Activated CD4-positive, alpha-beta T cell treated with anti-CD3 and anti-CD28 coated beads, Interleukin-2, amount 10 ng/mL, durations not matched to agents 24 days and 14 days (primary cell): ENCODE data around the gene PACC1. TPM values are rescaled to one million over a fixed set of nuclear protein-coding genes. Genes with fewer than 3 reads are reported as not detected.
"Not testable (repeated sequence)": the region's sequence is repeated elsewhere in the genome, so short reads cannot be mapped to it uniquely, and the experiment has no call there.

Experiments
- DNase-seq: peaks from one replicate; pipeline ENCODE4 v3.0.0; 2022
- H3K27ac Mint-ChIP-seq: one replicate; pipeline ENCODE4 v1.8.0; 2022; ENCODE audit warnings: mild to moderate bottlenecking, mixed read lengths
- H3K27me3 Mint-ChIP-seq: one replicate; pipeline ENCODE4 v1.8.0; 2022; ENCODE audit warnings: mixed read lengths
- H3K36me3 Mint-ChIP-seq: one replicate; pipeline ENCODE4 v1.8.0; 2022; ENCODE audit warnings: low read depth, mild to moderate bottlenecking, mixed read lengths
- H3K4me1 Mint-ChIP-seq: one replicate; pipeline ENCODE4 v1.8.0; 2021; ENCODE audit warnings: mixed read lengths
- H3K4me3 Mint-ChIP-seq: one replicate; pipeline ENCODE4 v1.8.0; 2022; ENCODE audit warnings: mild to moderate bottlenecking, moderate library complexity, mixed read lengths
- H3K9me3 Mint-ChIP-seq: one replicate; pipeline ENCODE4 v1.8.0; 2021; ENCODE audit warnings: mixed read lengths
- intact Hi-C: fragments of 100-400 bp; cut with micrococcal nuclease; formaldehyde crosslinking; loops from one replicate; pipeline ENCODE4 v1.15.1; 2023
- total RNA-seq: library from RNA; stranded (reverse); gene quantifications from 2 replicates; pipeline ENCODE4 v1.2.3, GENCODE V29; 2022

Gene PACC1
- total RNA-seq, 1 donor from 2014 or later: 19.4 TPM

DNA sequence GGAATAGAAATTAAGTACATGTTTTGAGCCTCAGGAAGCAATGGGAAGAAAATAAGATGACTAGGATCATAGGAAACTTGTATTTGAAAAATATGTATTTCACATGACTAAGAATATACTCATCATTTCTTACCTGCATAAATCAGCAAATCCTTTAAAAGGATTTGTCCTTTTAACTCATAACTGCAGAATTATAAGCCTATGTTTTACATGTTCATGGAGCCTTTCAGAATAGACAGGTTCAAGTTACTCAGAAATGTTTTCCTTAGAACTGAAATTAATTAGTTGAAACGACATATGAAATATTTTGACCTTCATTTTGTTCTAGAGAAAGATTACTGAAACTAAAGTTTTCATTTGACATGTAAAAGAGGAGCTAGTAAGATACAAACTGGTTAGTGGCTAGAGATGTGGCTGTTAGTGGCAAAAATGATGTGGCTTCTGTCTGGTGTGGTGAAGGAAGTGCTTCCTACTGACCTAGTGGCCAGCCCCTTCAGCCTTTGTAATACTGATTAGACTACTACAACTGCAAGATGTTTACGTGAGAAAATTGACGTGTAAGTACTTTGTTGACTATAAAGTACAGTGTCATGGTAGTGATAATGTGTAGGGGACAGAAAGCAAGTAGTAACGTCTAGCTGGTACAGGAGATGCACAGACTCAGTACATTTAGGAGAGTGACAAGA, 54.7 kb downstream of the PACC1 start:
- Mint-ChIP-seq H3K36me3 (peaks cover 34% of the 10 kb centered on the region), H3K9me3 (no peaks in the 10 kb centered on the region), H3K27me3 (no peaks in the 10 kb centered on the region), H3K4me1 (peaks cover 7% of the 10 kb centered on the region), H3K4me3 (no peak overlapping the region), H3K27ac (peak overlapping the region; percentile 46)
- intact Hi-C loops: no loop called here
- DNase-seq: no peak

DNA sequence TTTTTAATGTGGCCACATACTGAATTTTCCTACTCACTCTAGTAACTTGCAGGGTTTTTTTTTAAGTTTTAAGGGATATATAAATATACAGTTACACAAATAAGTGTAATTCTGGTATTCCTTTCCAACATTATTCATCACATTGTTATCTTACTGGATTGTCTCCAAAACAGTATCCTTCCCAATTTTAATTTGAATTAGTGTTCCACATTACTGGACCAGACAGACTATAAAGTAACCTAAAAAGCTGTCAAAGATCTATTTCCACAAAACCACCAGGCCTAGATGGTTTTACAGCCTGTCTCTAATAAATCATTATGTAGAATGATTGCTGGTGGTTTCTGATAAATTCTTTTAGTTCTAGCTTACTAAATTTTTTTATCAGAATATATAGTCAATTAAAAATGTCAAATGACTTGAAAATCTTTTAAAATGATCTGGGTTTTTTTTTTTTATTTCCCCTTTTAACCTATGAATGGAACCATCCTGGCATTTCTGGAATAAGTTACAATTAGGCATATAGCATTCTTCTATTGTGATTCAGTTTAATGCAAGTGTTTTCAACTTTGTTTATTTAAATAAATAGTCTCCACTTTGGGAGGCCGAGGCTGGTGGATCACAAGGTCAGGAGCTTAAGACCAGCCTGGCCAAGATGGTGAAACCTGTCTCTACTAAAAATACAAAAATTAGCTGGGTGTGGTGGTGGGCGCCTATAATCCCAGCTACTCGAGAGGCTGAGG, 59.3 kb downstream of the PACC1 start:
- Mint-ChIP-seq H3K9me3 (no peaks in the 10 kb centered on the region), H3K27me3 (no peaks in the 10 kb centered on the region), H3K4me3 (no peak overlapping the region), H3K4me1 (peaks cover 7% of the 10 kb centered on the region), H3K27ac (no peak overlapping the region), H3K36me3 (peaks cover 47% of the 10 kb centered on the region)
- DNase-seq: no peak
- intact Hi-C loops: no loop called here

DNA sequence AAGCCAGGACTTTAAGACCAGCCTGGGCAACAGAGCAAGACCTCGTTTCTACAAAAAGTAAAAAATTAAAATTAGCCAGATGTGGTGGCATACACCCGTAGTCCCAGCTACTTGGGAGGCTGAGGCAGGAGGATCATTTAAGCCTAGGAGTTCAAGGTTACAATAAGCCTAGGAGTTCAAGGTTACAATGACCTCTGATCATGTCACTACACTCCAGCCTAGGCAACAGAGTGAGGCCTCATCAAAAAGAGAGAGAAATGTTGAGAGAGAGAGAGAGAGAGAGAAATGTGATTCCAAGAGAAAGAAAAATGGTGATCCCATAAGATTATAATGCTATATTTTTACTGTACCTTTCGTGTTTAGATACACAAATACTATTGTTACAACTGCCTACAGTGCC, 60.2 kb downstream of the PACC1 start:
- Mint-ChIP-seq H3K4me3 (no peak overlapping the region), H3K27me3 (no peaks in the 10 kb centered on the region), H3K27ac (peak overlapping the region; percentile 3), H3K9me3 (no peaks in the 10 kb centered on the region), H3K36me3 (peaks cover 44% of the 10 kb centered on the region), H3K4me1 (peaks cover under 1% of the 10 kb centered on the region)
- no peak for DNase-seq
- intact Hi-C loops: no loop called here

DNA sequence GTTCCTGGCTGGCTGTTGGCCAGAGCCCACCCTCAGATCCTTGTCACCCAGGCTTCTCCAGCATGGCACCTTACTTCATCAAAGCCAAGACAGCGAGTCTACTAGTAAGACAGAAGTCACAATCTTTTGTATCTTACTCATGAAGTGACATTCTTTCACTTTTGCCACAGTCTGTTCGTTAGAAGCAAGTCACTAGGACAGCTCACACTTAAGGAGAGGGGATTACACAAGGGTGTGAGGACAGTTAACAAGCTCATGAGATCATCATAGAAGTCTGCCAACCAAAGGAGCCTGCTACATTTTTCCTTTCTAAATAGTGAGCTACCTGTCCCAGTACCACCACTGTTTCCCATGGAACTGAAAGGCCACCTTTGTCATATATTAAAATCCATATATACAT, 61.5 kb downstream of the PACC1 start:
- H3K27me3 Mint-ChIP-seq: no peaks in the 10 kb centered on the region
- no peaks in the 10 kb centered on the region for H3K4me1 Mint-ChIP-seq
- intact Hi-C loops: no loop called here
- peak overlapping the region; percentile 29 for H3K27ac Mint-ChIP-seq
- H3K36me3 Mint-ChIP-seq: peaks cover 39% of the 10 kb centered on the region
- no peak overlapping the region for H3K4me3 Mint-ChIP-seq
- no peaks in the 10 kb centered on the region for H3K9me3 Mint-ChIP-seq
- no peak for DNase-seq

DNA sequence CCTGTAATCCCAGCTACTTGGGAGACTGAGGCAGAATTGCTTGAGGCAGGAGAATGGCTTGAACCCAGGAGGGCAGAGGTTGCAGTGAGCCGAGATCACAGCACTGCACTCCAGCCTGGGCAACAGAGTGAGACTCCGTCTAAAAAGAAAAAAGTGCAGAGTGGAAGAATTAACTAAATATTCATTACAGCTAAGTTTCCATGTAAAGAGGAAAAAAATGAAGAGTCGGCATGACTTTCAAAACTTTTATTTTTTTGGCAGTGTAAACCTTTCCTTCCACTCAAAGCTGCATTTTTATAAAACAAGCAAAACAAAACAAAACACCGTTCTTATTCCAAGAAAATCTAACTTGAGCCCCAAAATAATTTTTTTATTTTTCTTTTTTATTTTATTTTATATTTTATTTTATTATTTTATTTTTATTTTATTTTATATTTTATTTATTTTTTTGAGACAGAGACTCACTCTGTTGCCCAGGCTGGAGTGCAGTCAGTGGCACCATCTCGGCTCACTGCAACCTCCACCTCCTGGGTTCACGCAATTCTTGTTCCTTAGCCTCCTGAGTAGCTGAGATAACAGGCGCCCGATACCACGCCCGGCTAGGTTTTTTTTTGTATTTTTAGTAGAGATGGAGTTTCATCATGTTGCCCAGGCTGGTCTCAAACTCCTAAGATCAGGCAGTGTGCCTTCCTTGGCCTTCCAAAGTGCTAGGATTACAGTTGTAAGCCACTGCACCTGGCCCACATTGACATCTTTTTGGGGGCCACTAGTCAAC, 62.9 kb downstream of the PACC1 start:
- no peak for DNase-seq
- H3K9me3 Mint-ChIP-seq: no peaks in the 10 kb centered on the region
- no peaks in the 10 kb centered on the region for H3K4me1 Mint-ChIP-seq
- no peaks in the 10 kb centered on the region for H3K27me3 Mint-ChIP-seq
- H3K4me3 Mint-ChIP-seq: no peak overlapping the region
- intact Hi-C loops: no loop called here
- H3K27ac Mint-ChIP-seq: no peak overlapping the region
- peaks cover 37% of the 10 kb centered on the region for H3K36me3 Mint-ChIP-seq

DNA sequence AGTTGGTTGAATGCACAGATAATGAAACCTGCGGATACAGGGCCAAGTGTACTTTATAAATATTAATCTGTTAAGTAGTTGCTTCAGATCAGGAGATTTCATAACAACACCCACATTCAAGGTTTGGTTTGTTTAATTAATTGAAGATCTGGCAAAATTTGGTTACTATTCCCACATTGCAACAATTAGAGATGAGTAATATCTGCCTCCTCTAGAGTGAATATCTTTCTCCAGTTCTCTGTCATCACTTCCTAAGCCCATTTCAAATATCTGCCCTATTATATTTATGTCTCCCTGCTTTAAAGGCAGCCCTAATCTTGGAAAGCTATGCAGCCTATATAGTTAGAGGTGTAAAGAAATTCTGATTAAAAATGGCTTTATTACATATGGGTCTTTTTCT, 68.1 kb downstream of the PACC1 start:
- Mint-ChIP-seq H3K9me3 (no peaks in the 10 kb centered on the region), H3K36me3 (peaks cover 21% of the 10 kb centered on the region), H3K4me1 (no peaks in the 10 kb centered on the region), H3K27ac (no peak overlapping the region), H3K27me3 (no peaks in the 10 kb centered on the region), H3K4me3 (no peak overlapping the region)
- no peak for DNase-seq
- intact Hi-C loops: no loop called here

DNA sequence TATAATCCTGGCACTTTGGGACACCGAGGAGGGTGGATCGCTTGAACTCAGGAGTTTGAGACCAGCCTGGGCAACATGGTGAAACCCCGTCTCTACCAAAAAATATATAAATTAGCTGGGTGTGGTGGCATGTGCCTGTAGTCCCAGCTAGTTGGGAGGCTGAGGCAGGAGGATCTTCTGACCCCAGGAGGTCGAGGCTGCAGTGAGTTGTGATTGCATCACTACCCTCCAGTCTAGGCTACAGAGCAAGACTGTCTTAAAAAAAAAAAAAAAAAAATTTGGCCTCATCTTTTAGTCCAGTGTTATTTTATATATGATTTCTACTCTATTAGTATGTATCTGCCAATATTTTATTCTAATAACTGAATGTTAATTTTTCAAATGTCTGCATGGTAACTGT, 69.8 kb downstream of the PACC1 start:
- H3K9me3 Mint-ChIP-seq: no peaks in the 10 kb centered on the region
- DNase-seq: no peak
- intact Hi-C loops: no loop called here
- H3K4me3 Mint-ChIP-seq: no peak overlapping the region
- H3K27ac Mint-ChIP-seq: no peak overlapping the region
- H3K4me1 Mint-ChIP-seq: no peaks in the 10 kb centered on the region
- H3K27me3 Mint-ChIP-seq: no peaks in the 10 kb centered on the region
- H3K36me3 Mint-ChIP-seq: peaks cover 22% of the 10 kb centered on the region

DNA sequence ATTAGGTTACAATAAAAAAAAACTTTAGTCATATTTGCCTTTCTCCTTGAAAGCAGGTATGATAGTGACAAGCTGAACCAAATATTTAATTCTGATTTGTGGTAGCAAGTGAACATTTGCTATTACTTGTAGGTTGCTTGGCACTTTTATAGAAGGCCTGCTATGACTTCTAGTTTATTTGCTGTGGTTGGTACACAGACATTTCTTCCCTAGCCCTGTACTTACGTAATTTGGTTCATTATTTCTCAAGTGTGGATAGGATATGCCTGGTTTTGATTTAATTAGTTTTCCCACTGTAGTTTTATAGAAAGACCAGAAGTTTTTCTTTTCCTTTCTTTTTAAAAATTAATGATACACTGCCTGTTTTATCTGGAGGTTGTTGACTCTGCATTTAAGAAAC, 73.6 kb downstream of the PACC1 start:
- no peaks in the 10 kb centered on the region for H3K27me3 Mint-ChIP-seq
- H3K9me3 Mint-ChIP-seq: no peaks in the 10 kb centered on the region
- H3K4me3 Mint-ChIP-seq: no peak overlapping the region
- intact Hi-C loops: no loop called here
- H3K36me3 Mint-ChIP-seq: peaks cover 25% of the 10 kb centered on the region
- H3K27ac Mint-ChIP-seq: no peak overlapping the region
- no peaks in the 10 kb centered on the region for H3K4me1 Mint-ChIP-seq
- DNase-seq: no peak

DNA sequence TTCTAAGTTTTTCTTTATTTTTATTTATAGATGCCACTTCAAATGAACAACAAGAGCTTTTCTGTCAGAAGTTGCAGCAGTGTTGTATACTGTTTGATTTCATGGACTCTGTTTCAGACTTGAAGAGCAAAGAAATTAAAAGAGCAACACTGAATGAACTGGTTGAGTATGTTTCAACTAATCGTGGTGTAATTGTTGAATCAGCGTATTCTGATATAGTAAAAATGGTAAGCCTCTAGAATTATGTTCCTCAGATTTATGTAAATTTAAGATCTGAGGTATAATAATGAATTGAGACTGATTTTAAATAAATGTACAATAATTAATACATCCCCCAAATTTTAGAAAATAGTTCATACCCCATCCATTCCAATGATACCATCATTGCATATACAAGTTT, 85.6 kb downstream of the PACC1 start:
- intact Hi-C loops: no loop called here
- H3K27ac Mint-ChIP-seq: no peak overlapping the region
- DNase-seq: no peak
- no peaks in the 10 kb centered on the region for H3K27me3 Mint-ChIP-seq
- peaks cover 22% of the 10 kb centered on the region for H3K36me3 Mint-ChIP-seq
- H3K9me3 Mint-ChIP-seq: no peaks in the 10 kb centered on the region
- H3K4me3 Mint-ChIP-seq: no peak overlapping the region
- H3K4me1 Mint-ChIP-seq: no peaks in the 10 kb centered on the region

DNA sequence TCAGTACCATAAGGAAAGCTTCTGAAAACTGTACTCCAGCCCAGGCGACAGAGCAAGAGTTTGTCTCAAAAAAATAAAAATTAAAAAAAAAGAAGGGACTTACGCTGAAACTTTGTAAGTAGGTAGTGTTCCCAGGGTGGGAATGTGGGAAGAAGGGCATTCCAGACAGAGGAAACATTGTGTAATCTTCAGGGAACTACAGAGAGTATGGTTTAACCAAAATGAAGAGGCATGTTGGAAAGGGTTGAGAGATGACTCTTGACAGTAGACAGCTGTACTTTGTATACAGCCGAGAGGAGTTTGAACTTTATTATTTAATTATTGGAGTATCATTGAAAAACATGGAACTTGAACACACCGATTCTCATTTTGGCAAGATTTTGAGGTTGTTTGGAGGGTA, 86.4 kb downstream of the PACC1 start:
- Mint-ChIP-seq H3K4me3 (no peak overlapping the region), H3K36me3 (peaks cover 18% of the 10 kb centered on the region), H3K4me1 (peaks cover 4% of the 10 kb centered on the region), H3K27ac (no peak overlapping the region), H3K9me3 (no peaks in the 10 kb centered on the region), H3K27me3 (no peaks in the 10 kb centered on the region)
- DNase-seq: no peak
- intact Hi-C loops: no loop called here

DNA sequence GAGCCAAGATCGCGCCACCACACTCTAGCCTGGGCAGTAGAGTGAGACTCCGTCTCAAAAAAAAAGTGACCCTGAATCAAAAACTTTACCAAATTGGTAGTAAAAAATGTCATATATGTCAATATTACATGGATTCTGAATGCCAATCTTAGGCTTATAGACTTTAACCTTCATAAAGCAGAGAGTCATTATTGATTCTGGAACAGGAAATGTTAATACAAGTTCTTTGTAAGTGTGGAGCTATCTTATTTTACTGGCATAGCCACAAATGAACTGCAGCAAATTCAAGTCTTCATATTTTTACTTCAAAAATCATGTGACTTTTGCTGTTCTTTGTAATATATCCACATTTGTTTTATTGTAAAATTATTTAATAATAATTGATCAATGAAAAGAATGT, 88.1 kb downstream of the PACC1 start:
- Mint-ChIP-seq H3K27ac (no peak overlapping the region), H3K9me3 (no peaks in the 10 kb centered on the region), H3K36me3 (peaks cover 16% of the 10 kb centered on the region), H3K4me3 (no peak overlapping the region), H3K27me3 (no peaks in the 10 kb centered on the region), H3K4me1 (peaks cover 6% of the 10 kb centered on the region)
- intact Hi-C loops: no loop called here
- no peak for DNase-seq

DNA sequence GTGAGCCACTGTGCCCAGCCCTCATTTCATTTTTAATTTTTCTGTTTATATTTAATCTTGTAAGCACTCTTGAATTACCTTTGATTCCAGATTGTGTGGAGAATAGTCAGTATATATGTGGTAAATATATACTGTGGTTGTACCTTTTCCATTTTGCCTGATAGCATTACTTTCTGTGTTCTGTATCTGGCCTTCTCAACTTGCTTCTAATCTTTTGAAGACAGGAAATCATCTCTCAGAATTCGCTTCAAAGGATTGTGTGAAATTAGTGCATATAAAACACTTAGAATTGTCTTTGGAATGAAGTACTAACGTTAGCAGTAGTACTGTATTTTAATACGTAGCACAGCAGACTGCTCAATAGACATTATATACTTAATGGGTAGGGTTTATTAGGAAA, 91.6 kb downstream of the PACC1 start:
- Mint-ChIP-seq H3K4me3 (no peak overlapping the region), H3K36me3 (peaks cover 11% of the 10 kb centered on the region), H3K27me3 (no peaks in the 10 kb centered on the region), H3K9me3 (no peaks in the 10 kb centered on the region), H3K4me1 (peaks cover 8% of the 10 kb centered on the region), H3K27ac (no peak overlapping the region)
- no peak for DNase-seq
- intact Hi-C loops: no loop called here

DNA sequence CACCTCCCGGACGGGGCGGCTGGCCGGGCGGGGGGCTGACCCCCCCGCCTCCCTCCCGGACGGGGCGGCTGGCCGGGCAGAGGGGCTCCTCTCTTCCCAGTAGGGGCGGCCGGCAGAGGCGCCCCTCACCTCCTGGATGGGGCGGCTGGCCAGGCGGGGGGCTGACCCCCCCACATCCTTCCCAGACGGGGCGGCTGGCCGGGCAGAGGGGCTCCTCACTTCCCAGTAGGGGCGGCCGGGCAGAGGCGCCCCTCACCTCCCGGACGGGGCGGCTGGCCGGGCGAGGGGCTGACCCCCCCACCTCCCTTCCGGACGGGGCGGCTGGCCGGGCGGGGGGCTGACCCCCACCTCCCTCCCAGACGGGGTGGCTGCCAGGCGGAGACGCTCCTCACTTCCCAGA, 93.7 kb downstream of the PACC1 start:
- not testable (repeated sequence) for H3K4me3 Mint-ChIP-seq, H3K27ac Mint-ChIP-seq

DNA sequence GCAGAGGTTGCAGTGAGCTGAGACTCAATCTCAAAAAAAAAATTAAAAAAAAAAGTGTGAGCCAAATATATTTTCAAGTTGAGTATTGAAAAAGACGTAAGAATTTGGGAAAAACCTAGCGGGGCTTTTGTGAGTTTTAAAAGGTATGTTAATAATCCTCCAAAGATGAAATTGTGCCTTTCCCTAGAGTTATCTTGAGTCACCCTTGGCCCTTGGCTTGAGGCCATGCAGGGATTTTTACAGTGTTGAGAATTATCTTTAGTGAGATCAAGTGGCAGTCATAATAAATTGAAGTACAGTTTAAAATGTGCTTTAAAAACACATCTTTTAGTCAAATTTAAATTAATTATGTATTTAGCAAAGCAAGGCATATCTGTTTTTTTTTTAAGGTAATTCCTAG, 96.8 kb downstream of the PACC1 start:
- H3K27ac Mint-ChIP-seq: no peak overlapping the region
- H3K4me1 Mint-ChIP-seq: peaks cover 16% of the 10 kb centered on the region
- peaks cover 9% of the 10 kb centered on the region for H3K36me3 Mint-ChIP-seq
- DNase-seq: no peak
- H3K27me3 Mint-ChIP-seq: no peaks in the 10 kb centered on the region
- intact Hi-C loops: loop anchor here (2.0 kb wide), 1 partner anchor 23 kb away; no protein-coding TSS in a partner anchor
- no peaks in the 10 kb centered on the region for H3K9me3 Mint-ChIP-seq
- H3K4me3 Mint-ChIP-seq: no peak overlapping the region

More for the DNA sequence above, 93.7 kb downstream of the PACC1 start:
- Mint-ChIP-seq H3K36me3 (peaks cover 11% of the 10 kb centered on the region), H3K4me1 (peaks cover 16% of the 10 kb centered on the region)
- DNase-seq, H3K9me3 Mint-ChIP-seq, H3K27me3 Mint-ChIP-seq, intact Hi-C loops: not testable (repeated sequence)
